Parathyroid adenoma (tissue), 2 donors: ENCODE measurements around the gene PRG3.

Experiments used
- H2AFZ ChIP-seq: fragments of 300-600 bp; sonication (generic); one replicate; pipeline ENCODE4 v1.7.0; 2017; ENCODE audit warnings: antibody characterized with exemption, mild to moderate bottlenecking
- H3K27ac ChIP-seq: fragments of 300-600 bp; sonication (generic); one replicate; pipeline ENCODE4 v1.7.0; 2017
- H3K27me3 ChIP-seq: fragments of 300-600 bp; sonication (generic); one replicate; pipeline ENCODE4 v1.7.0; 2017; ENCODE audit warnings: low read length; ENCODE audit not compliant: control insufficient read depth, insufficient read depth
- H3K36me3 ChIP-seq: fragments of 300-600 bp; sonication (generic); one replicate; pipeline ENCODE4 v1.7.0; 2017; ENCODE audit warnings: low read length; ENCODE audit not compliant: control insufficient read depth, insufficient read depth
- H3K4me1 ChIP-seq: fragments of 300-600 bp; sonication (generic); one replicate; pipeline ENCODE4 v1.7.0; 2017; ENCODE audit warnings: control low read depth
- H3K4me2 ChIP-seq: fragments of 300-600 bp; sonication (generic); one replicate; pipeline ENCODE4 v1.7.0; 2017; ENCODE audit warnings: low read length
- H3K4me3 ChIP-seq: fragments of 300-600 bp; sonication (generic); one replicate; pipeline ENCODE4 v1.7.0; 2017; ENCODE audit warnings: low read depth, low read length
- H3K79me2 ChIP-seq: fragments of 300-600 bp; sonication (generic); one replicate; pipeline ENCODE4 v1.7.0; 2017; ENCODE audit warnings: control low read depth
- H3K9ac ChIP-seq: fragments of 300-600 bp; sonication (generic); one replicate; pipeline ENCODE4 v1.7.0; 2017; ENCODE audit warnings: mild to moderate bottlenecking
- H3K9me3 ChIP-seq: fragments of 300-600 bp; sonication (generic); one replicate; pipeline ENCODE4 v1.7.0; 2017; ENCODE audit warnings: low read length; ENCODE audit not compliant: control insufficient read depth
- CTCF ChIP-seq: fragments of 300-600 bp; sonication (generic); IDR thresholded peaks from one replicate; pipeline ENCODE4 v1.7.0; 2017; ENCODE audit warnings: antibody characterized with exemption, mild to moderate bottlenecking
- donor health status: primary hyperparathyroidism.

Gene PRG3

GRCh38 chr11:57387289-57388030 is 6.5 kb upstream of the PRG3 start:
- no peak overlapping the region for H3K4me2 ChIP-seq
- H3K36me3 ChIP-seq = no peaks in the 10 kb centered on the region
- no peaks in the 10 kb centered on the region for H3K79me2 ChIP-seq
- H3K27ac ChIP-seq = no peak overlapping the region
- H3K4me1 ChIP-seq = no peaks in the 10 kb centered on the region
- H2AFZ ChIP-seq = no peak overlapping the region
- H3K4me3 ChIP-seq = no peak overlapping the region
- no peak for TF ChIP-seq CTCF
- no peaks in the 10 kb centered on the region for H3K27me3 ChIP-seq
- H3K9me3 ChIP-seq = no peaks in the 10 kb centered on the region
- no peak overlapping the region for H3K9ac ChIP-seq

GRCh38 chr11:57386178-57386940 is 5.4 kb upstream of the PRG3 start:
- H3K9ac ChIP-seq = no peak overlapping the region
- no peaks in the 10 kb centered on the region for H3K27me3 ChIP-seq
- H3K79me2 ChIP-seq = no peaks in the 10 kb centered on the region
- no peaks in the 10 kb centered on the region for H3K36me3 ChIP-seq
- H3K4me2 ChIP-seq = no peak overlapping the region
- no peak for TF ChIP-seq CTCF
- H2AFZ ChIP-seq = no peak overlapping the region
- H3K27ac ChIP-seq = no peak overlapping the region
- no peaks in the 10 kb centered on the region for H3K4me1 ChIP-seq
- H3K9me3 ChIP-seq = no peaks in the 10 kb centered on the region
- H3K4me3 ChIP-seq = no peak overlapping the region

GRCh38 chr11:57379732-57380131 is 1.2 kb downstream of the PRG3 start:
- H3K9ac ChIP-seq = no peak overlapping the region
- no peaks in the 10 kb centered on the region for H3K9me3 ChIP-seq
- H3K4me3 ChIP-seq = no peak overlapping the region
- no peaks in the 10 kb centered on the region for H3K79me2 ChIP-seq
- no peaks in the 10 kb centered on the region for H3K36me3 ChIP-seq
- no peak overlapping the region for H3K27ac ChIP-seq
- H3K4me2 ChIP-seq = no peak overlapping the region
- no peak for TF ChIP-seq CTCF
- no peak overlapping the region for H2AFZ ChIP-seq
- H3K27me3 ChIP-seq = no peaks in the 10 kb centered on the region
- no peaks in the 10 kb centered on the region for H3K4me1 ChIP-seq

- no peak for TF ChIP-seq CTCF
- Histone ChIP-seq H2AFZ (no peak overlapping the region), H3K4me3 (no peak overlapping the region), H3K9ac (no peak overlapping the region), H3K27ac (no peak overlapping the region), H3K79me2 (no peaks in the 10 kb centered on the region), H3K36me3 (no peaks in the 10 kb centered on the region), H3K27me3 (no peaks in the 10 kb centered on the region), H3K4me2 (no peak overlapping the region), H3K9me3 (no peaks in the 10 kb centered on the region), H3K4me1 (no peaks in the 10 kb centered on the region)
Observed at GRCh38 chr11:57378186-57378585, 2.8 kb downstream of the PRG3 start.
